Measurements from ENCODE around the gene NADK. TPM values are rescaled to one million over a fixed set of nuclear protein-coding genes. Genes with fewer than 3 reads are reported as not detected.

Gene NADK
- total RNA-seq, 1 experiment from 2014 or later, result 86.2 TPM

DNA sequence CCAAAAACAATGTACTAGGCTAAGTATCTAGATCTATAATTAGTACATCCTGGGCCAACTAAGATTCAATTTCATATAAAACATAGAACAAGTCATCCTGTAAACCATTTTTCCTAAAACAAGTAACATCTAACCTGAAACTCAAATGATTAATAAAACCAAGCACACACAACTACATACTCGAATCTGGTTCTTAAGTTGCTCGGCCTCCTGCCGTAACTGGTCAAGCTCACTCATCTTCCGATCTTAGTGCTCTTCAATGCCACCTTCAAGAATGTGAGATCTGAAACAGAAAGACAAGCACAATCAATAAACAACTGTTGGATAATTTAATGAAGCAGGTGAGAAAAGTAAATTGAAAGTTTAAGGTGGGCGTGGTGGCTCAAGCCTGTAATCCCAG lies 46.9 kb upstream of the NADK start:
- Histone ChIP-seq H3K27ac (ENCODE audit: low read depth, low read length, poor library complexity, severe bottlenecking) (no peak overlapping the region), H3K9me3 (ENCODE audit: low read depth, low read length, poor library complexity, severe bottlenecking) (no peaks in the 10 kb centered on the region), H3K4me3 (ENCODE audit: low read depth, low read length, poor library complexity, severe bottlenecking) (no peak overlapping the region), H3K36me3 (ENCODE audit: insufficient read depth, low read length, poor library complexity, severe bottlenecking) (peaks cover 50% of the 10 kb centered on the region), H3K27me3 (replicated peaks; ENCODE audit: insufficient read depth, low read depth, low read length, poor library complexity) (no peaks in the 10 kb centered on the region), H3K4me1 (ENCODE audit: insufficient read depth, low read length, poor library complexity, severe bottlenecking) (peaks cover 26% of the 10 kb centered on the region)
- TF ChIP-seq, protein P1, sequence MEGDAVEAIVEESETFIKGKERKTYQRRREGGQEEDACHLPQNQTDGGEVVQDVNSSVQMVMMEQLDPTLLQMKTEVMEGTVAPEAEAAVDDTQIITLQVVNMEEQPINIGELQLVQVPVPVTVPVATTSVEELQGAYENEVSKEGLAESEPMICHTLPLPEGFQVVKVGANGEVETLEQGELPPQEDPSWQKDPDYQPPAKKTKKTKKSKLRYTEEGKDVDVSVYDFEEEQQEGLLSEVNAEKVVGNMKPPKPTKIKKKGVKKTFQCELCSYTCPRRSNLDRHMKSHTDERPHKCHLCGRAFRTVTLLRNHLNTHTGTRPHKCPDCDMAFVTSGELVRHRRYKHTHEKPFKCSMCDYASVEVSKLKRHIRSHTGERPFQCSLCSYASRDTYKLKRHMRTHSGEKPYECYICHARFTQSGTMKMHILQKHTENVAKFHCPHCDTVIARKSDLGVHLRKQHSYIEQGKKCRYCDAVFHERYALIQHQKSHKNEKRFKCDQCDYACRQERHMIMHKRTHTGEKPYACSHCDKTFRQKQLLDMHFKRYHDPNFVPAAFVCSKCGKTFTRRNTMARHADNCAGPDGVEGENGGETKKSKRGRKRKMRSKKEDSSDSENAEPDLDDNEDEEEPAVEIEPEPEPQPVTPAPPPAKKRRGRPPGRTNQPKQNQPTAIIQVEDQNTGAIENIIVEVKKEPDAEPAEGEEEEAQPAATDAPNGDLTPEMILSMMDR (conservative IDR thresholded peaks at IDR 0.05; ENCODE audit: low read depth, low read length), result no peak
- no peak for TF ChIP-seq EZH2 (IDR thresholded peaks at IDR 0.05; ENCODE audit: borderline replicate concordance, low read depth, low read length, poor library complexity, severe bottlenecking)
- no TSS peak for BruUV-seq (replicated peaks)
- POLR2A ChIA-PET (ENCODE audit: low non-redundant PET), result no interaction called here
- no peak for DNase-seq (ENCODE audit: low spot score)
- CTCF ChIA-PET, result no interaction called here
- intact Hi-C loops (cut with micrococcal nuclease; ENCODE audit: unreplicated experiment), result no loop called here

GRCh38 chr1:1819762-1820161 lies 41.5 kb upstream of the NADK start:
- Histone ChIP-seq H3K9me3 (ENCODE audit: low read depth, low read length, poor library complexity, severe bottlenecking) (no peaks in the 10 kb centered on the region), H3K27ac (ENCODE audit: low read depth, low read length, poor library complexity, severe bottlenecking) (no peak overlapping the region), H3K4me1 (ENCODE audit: insufficient read depth, low read length, poor library complexity, severe bottlenecking) (no peaks in the 10 kb centered on the region), H3K4me3 (ENCODE audit: low read depth, low read length, poor library complexity, severe bottlenecking) (no peak overlapping the region), H3K27me3 (replicated peaks; ENCODE audit: insufficient read depth, low read depth, low read length, poor library complexity) (no peaks in the 10 kb centered on the region), H3K36me3 (ENCODE audit: insufficient read depth, low read length, poor library complexity, severe bottlenecking) (peaks cover 69% of the 10 kb centered on the region)
- CTCF ChIA-PET, result interaction anchor here (0.6 kb wide), 1 partner anchor 39 kb away, joined by 3 read pairs; no protein-coding TSS in a partner anchor
- POLR2A ChIA-PET (ENCODE audit: low non-redundant PET), result no interaction called here
- no TSS peak for BruUV-seq (replicated peaks)
- TF ChIP-seq EZH2 (IDR thresholded peaks at IDR 0.05; ENCODE audit: borderline replicate concordance, low read depth, low read length, poor library complexity, severe bottlenecking), result no peak
- TF ChIP-seq, protein P1 (conservative IDR thresholded peaks at IDR 0.05; ENCODE audit: low read depth, low read length), result no peak
- intact Hi-C loops (cut with micrococcal nuclease; ENCODE audit: unreplicated experiment), result no loop called here
- DNase-seq (ENCODE audit: low spot score), result no peak

GRCh38 chr1:1817221-1817620 lies 39.0 kb upstream of the NADK start:
- no peak for TF ChIP-seq EZH2 (IDR thresholded peaks at IDR 0.05; ENCODE audit: borderline replicate concordance, low read depth, low read length, poor library complexity, severe bottlenecking)
- CTCF ChIA-PET, result no interaction called here

GRCh38 chr1:1815606-1816281 lies 37.5 kb upstream of the NADK start:
- intact Hi-C loops (cut with micrococcal nuclease; ENCODE audit: unreplicated experiment), result no loop called here
- ChIA-PET CTCF (no interaction called here), POLR2A (ENCODE audit: low non-redundant PET) (no interaction called here)
- TF ChIP-seq, protein P1 (conservative IDR thresholded peaks at IDR 0.05; ENCODE audit: low read depth, low read length), result no peak
- TF ChIP-seq EZH2 (IDR thresholded peaks at IDR 0.05; ENCODE audit: borderline replicate concordance, low read depth, low read length, poor library complexity, severe bottlenecking), result no peak
- Histone ChIP-seq H3K27me3 (replicated peaks; ENCODE audit: insufficient read depth, low read depth, low read length, poor library complexity) (no peaks in the 10 kb centered on the region), H3K9me3 (ENCODE audit: low read depth, low read length, poor library complexity, severe bottlenecking) (no peaks in the 10 kb centered on the region), H3K4me3 (ENCODE audit: low read depth, low read length, poor library complexity, severe bottlenecking) (no peak overlapping the region), H3K4me1 (ENCODE audit: insufficient read depth, low read length, poor library complexity, severe bottlenecking) (no peaks in the 10 kb centered on the region), H3K27ac (ENCODE audit: low read depth, low read length, poor library complexity, severe bottlenecking) (no peak overlapping the region), H3K36me3 (ENCODE audit: insufficient read depth, low read length, poor library complexity, severe bottlenecking) (peaks cover 57% of the 10 kb centered on the region)
- BruUV-seq (replicated peaks), result no TSS peak
- DNase-seq (ENCODE audit: low spot score), result no peak

More at GRCh38 chr1:1817221-1817620, 39.0 kb upstream of the NADK start:
- DNase-seq (ENCODE audit: low spot score), result no peak
- POLR2A ChIA-PET (ENCODE audit: low non-redundant PET), result interaction anchor here (0.8 kb wide), 1 partner anchor 79 kb away, joined by 5 read pairs; no protein-coding TSS in a partner anchor
- no peaks in the 10 kb centered on the region for H3K9me3 ChIP-seq (ENCODE audit: low read depth, low read length, poor library complexity, severe bottlenecking)
- intact Hi-C loops (cut with micrococcal nuclease; ENCODE audit: unreplicated experiment), result no loop called here
- no peaks in the 10 kb centered on the region for H3K4me1 ChIP-seq (ENCODE audit: insufficient read depth, low read length, poor library complexity, severe bottlenecking)
- BruUV-seq (replicated peaks), result no TSS peak
- H3K27ac ChIP-seq (ENCODE audit: low read depth, low read length, poor library complexity, severe bottlenecking), result peak overlapping the region; percentile 14
- no peak overlapping the region for H3K4me3 ChIP-seq (ENCODE audit: low read depth, low read length, poor library complexity, severe bottlenecking)
- peaks cover 64% of the 10 kb centered on the region for H3K36me3 ChIP-seq (ENCODE audit: insufficient read depth, low read length, poor library complexity, severe bottlenecking)
- H3K27me3 ChIP-seq (replicated peaks; ENCODE audit: insufficient read depth, low read depth, low read length, poor library complexity), result no peaks in the 10 kb centered on the region

All from A673 (cell line).